ENCODE data around the gene DPYD. TPM values are rescaled to one million over a fixed set of nuclear protein-coding genes. Genes with fewer than 3 reads are reported as not detected.

The DPYD gene
- total and polyA plus RNA-seq, 10 of the 15 experiments (the other 5 are each of a cell fraction or from before 2014, with no cell fraction given), result 5.7 to 23.8 (median 10.2) TPM

DNA sequence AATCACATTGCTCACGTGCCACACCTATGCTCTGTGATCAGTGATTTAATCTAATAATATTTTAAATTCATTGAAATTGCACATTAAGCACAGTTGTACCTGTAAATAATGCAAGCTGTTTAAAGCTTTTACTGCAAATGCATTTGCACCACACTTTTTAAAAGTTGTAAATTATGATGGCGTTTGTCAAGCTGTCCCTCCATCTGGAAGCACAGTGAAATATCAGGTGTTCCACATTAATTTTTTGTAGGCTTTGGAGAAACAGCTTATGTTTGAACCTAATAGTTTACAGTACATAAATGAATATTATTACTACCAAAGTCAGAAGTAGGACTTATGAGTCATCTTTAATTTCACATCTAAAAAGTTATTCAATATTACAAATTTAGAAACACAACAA is 3.0 kb upstream of the DPYD start:
- WGBS (ENCODE audit: insufficient coverage, insufficient replicate concordance, low lambda C conversion rate, missing lambda C conversion rate), result 24% methylated on average over 2 of the region's 2 CpGs
- Histone ChIP-seq H3K9me3 (replicated peaks; ENCODE audit: control insufficient read depth, insufficient read depth, low read length) (no peaks in the 10 kb centered on the region), H3K36me3 (ENCODE audit: control insufficient read depth in 2 of 2, insufficient read depth in 2 of 2, low read length in 1 of 2) (no peaks in the 10 kb centered on the region), H3K4me3 (no peak overlapping the region), H3K27ac (ENCODE audit: control insufficient read depth, insufficient read depth) (no peak overlapping the region), H3K79me2 (ENCODE audit: control insufficient read depth, insufficient read depth, low read length) (peaks cover 6% of the 10 kb centered on the region; the same call in 1 of the 2 replicates), H4K20me1 (ENCODE audit: control insufficient read depth, insufficient read depth) (no peaks in the 10 kb centered on the region), H3K9ac (ENCODE audit: control insufficient read depth, insufficient read depth, low read length) (no peak overlapping the region), H2AFZ (ENCODE audit: control insufficient read depth, low read depth, low read length) (no peak overlapping the region), H3K4me2 (ENCODE audit: control insufficient read depth, insufficient read depth) (no peak overlapping the region), H3K4me1 (ENCODE audit: control insufficient read depth, insufficient read depth, low read length) (0 out of 2 replicates have a peak, but pooled peaks cover 2% of the 10 kb centered on the region), H3K27me3 (replicated peaks in 1 of 2; ENCODE audit: control insufficient read depth in 2 of 2, insufficient read depth in 2 of 2, low read length in 1 of 2) (no peaks in the 10 kb centered on the region)
- intact Hi-C loops (cut with micrococcal nuclease; ENCODE audit: unreplicated experiment) (loop anchor here (5.0 kb wide), 1 partner anchor 52 kb away; no protein-coding TSS in a partner anchor), in situ Hi-C loops (cut with MboI) (loop anchor here (25.0 kb wide), 1 partner anchor 1838 kb away; the partner anchor contains the start of gene FRRS1)
- no peak for DNase-seq (ENCODE audit: low read depth, low spot score)
- ChIA-PET CTCF (no interaction called here), RAD21 (ENCODE audit: unreplicated experiment) (no interaction called here), SMC1A (ENCODE audit: uncharacterized antibody, unreplicated experiment) (no interaction called here), POLR2A (no interaction called here)
- FAIRE-seq, result no peak
- no TSS peak for BruUV-seq (replicated peaks)
- no peak for ATAC-seq
- TF ChIP-seq, protein P1, sequence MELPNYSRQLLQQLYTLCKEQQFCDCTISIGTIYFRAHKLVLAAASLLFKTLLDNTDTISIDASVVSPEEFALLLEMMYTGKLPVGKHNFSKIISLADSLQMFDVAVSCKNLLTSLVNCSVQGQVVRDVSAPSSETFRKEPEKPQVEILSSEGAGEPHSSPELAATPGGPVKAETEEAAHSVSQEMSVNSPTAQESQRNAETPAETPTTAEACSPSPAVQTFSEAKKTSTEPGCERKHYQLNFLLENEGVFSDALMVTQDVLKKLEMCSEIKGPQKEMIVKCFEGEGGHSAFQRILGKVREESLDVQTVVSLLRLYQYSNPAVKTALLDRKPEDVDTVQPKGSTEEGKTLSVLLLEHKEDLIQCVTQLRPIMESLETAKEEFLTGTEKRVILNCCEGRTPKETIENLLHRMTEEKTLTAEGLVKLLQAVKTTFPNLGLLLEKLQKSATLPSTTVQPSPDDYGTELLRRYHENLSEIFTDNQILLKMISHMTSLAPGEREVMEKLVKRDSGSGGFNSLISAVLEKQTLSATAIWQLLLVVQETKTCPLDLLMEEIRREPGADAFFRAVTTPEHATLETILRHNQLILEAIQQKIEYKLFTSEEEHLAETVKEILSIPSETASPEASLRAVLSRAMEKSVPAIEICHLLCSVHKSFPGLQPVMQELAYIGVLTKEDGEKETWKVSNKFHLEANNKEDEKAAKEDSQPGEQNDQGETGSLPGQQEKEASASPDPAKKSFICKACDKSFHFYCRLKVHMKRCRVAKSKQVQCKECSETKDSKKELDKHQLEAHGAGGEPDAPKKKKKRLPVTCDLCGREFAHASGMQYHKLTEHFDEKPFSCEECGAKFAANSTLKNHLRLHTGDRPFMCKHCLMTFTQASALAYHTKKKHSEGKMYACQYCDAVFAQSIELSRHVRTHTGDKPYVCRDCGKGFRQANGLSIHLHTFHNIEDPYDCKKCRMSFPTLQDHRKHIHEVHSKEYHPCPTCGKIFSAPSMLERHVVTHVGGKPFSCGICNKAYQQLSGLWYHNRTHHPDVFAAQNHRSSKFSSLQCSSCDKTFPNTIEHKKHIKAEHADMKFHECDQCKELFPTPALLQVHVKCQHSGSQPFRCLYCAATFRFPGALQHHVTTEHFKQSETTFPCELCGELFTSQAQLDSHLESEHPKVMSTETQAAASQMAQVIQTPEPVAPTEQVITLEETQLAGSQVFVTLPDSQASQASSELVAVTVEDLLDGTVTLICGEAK (IDR thresholded peaks at IDR 0.05; ENCODE audit: borderline replicate concordance), result no peak
- TF ChIP-seq ZBTB11 (CRISPR knock-in tag; IDR thresholded peaks at IDR 0.05), result no peak
- TF ChIP-seq PML (IDR thresholded peaks at IDR 0.05; ENCODE audit: low read length), result no peak
- TF ChIP-seq NFYA (IDR thresholded peaks at IDR 0.05; ENCODE audit: borderline replicate concordance, low read depth, low read length), result no peak
- no peak for TF ChIP-seq TAF1 (IDR thresholded peaks at IDR 0.05; ENCODE audit: borderline replicate concordance, low read depth, low read length)
- no peak for TF ChIP-seq FOS (IDR thresholded peaks at IDR 0.05; ENCODE audit: borderline replicate concordance, extremely low read depth, insufficient read length)
- no peak for TF ChIP-seq SIX5 (IDR thresholded peaks at IDR 0.05; ENCODE audit: low read depth, low read length, severe bottlenecking)
- TF ChIP-seq BRCA1 (IDR thresholded peaks at IDR 0.05; ENCODE audit: low read depth, low read length), result no peak
- TF ChIP-seq YBX1 (IDR thresholded peaks at IDR 0.05), result no peak
- TF ChIP-seq TBL1XR1 (IDR thresholded peaks at IDR 0.05; ENCODE audit: low read depth, low read length), result no peak
- no peak for TF ChIP-seq NFIC (IDR thresholded peaks at IDR 0.05; ENCODE audit: low read depth, low read length)
- TF ChIP-seq ZBED1 (IDR thresholded peaks at IDR 0.05; ENCODE audit: borderline replicate concordance), result no peak
- TF ChIP-seq SKIL (IDR thresholded peaks at IDR 0.05; ENCODE audit: low read depth, poor library complexity, severe bottlenecking), result no peak
- TF ChIP-seq GABPA (IDR thresholded peaks at IDR 0.05; ENCODE audit: low read depth), result no peak

Measured in GM12878 (cell line).